UCSD-AML1 (cell line): ENCODE data around the gene OGFOD2.

ENCODE experiments used
- DNase-seq: peaks from one replicate; lab custom pipeline; 2025; ENCODE audit not compliant: unreplicated experiment; lab: John Stamatoyannopoulos, UW

The OGFOD2 gene

GRCh38 chr12:122951406-122951805 lies 23.6 kb upstream of the OGFOD2 start:
- DNase-seq: no peak

- peak; percentile 71 for DNase-seq
These were observed 22.8 kb upstream of the OGFOD2 start for GRCh38 chr12:122951979-122952892.

- no peak for DNase-seq
These were observed 19.9 kb upstream of the OGFOD2 start for GRCh38 chr12:122955156-122955555.

GRCh38 chr12:122956035-122956434 lies 19.0 kb upstream of the OGFOD2 start:
- no peak for DNase-seq

GRCh38 chr12:122958198-122958888 lies 16.7 kb upstream of the OGFOD2 start:
- DNase-seq: no peak

- DNase-seq: no peak
These were observed 15.4 kb upstream of the OGFOD2 start for GRCh38 chr12:122959566-122960192.

- DNase-seq: no peak
These were observed 14.9 kb upstream of the OGFOD2 start for GRCh38 chr12:122960193-122960569.

GRCh38 chr12:122961531-122962329 lies 13.3 kb upstream of the OGFOD2 start:
- no peak for DNase-seq

GRCh38 chr12:122963941-122964265 lies 11.1 kb upstream of the OGFOD2 start:
- no peak for DNase-seq

GRCh38 chr12:122964439-122965257 lies 10.4 kb upstream of the OGFOD2 start:
- no peak for DNase-seq

GRCh38 chr12:122965321-122965751 lies 9.7 kb upstream of the OGFOD2 start:
- no peak for DNase-seq

- DNase-seq: peak; percentile 93
These were observed 8.9 kb upstream of the OGFOD2 start, which contains the start of gene ABCB9 for GRCh38 chr12:122965851-122966742. Gene ABCB9, minus strand, starts transcription at chr12:122966463. Its CDS starts 6,228 bp downstream, at chr12:122960235.

- DNase-seq: no peak
These were observed 8.1 kb upstream of the OGFOD2 start for GRCh38 chr12:122966743-122967550.

GRCh38 chr12:122968104-122968503 lies 6.9 kb upstream of the OGFOD2 start:
- DNase-seq: no peak

- no peak for DNase-seq
These were observed 5.4 kb upstream of the OGFOD2 start for GRCh38 chr12:122969676-122970075.

GRCh38 chr12:122974274-122974891 lies 661 bp upstream of the OGFOD2 start:
- DNase-seq: peak; percentile 97

GRCh38 chr12:122975790-122976647 lies 975 bp downstream of the OGFOD2 start:
- DNase-seq: peak; percentile 39
